WTC11 (cell line): ENCODE results near the gene MESP2. TPM values are rescaled to one million over a fixed set of nuclear protein-coding genes. Genes with fewer than 3 reads are reported as not detected.
A peak's percentile ranks its signal among the peaks of the same experiment; 100 is the strongest.

ENCODE experiments used
- ATAC-seq: fragments of 200-7000 bp; cut with Tn5 transposase; 2 replicates; pipeline ENCODE4 v1.10.0; 2021; ENCODE audit warnings: mild to moderate bottlenecking, moderate library complexity
- CTCF ChIA-PET: fragments of 300-600 bp; sonication (Branson Sonifier 250); formaldehyde crosslinking; loops from one replicate; lab custom pipeline; 2021; ENCODE audit warnings: antibody characterized with exemption; lab: Charles Lee
- POLR2A ChIA-PET: fragments of 350-600 bp; sonication (Branson Sonifier 250); formaldehyde crosslinking; loops from one replicate; lab custom pipeline; 2021; ENCODE audit warnings: antibody characterized with exemption; lab: Charles Lee
- DNase-seq: peaks from one replicate; pipeline ENCODE4 v3.0.0; 2021; ENCODE audit warnings: low spot score
- H3K27ac Mint-ChIP-seq: 2 replicates; pipeline ENCODE4 v1.8.0; 2021; ENCODE audit warnings: mixed read lengths
- H3K27me3 Mint-ChIP-seq: 2 replicates; pipeline ENCODE4 v1.8.0; 2021; ENCODE audit warnings: low read depth, mild to moderate bottlenecking, moderate library complexity, mixed read lengths
- H3K36me3 Mint-ChIP-seq: 2 replicates; pipeline ENCODE4 v1.8.0; 2021; ENCODE audit warnings: mixed read lengths
- H3K4me1 Mint-ChIP-seq: 2 replicates; pipeline ENCODE4 v1.8.0; 2022; ENCODE audit warnings: mixed read lengths
- H3K4me3 Mint-ChIP-seq: 2 replicates; pipeline ENCODE4 v1.8.0; 2021; ENCODE audit warnings: mild to moderate bottlenecking, moderate library complexity, mixed read lengths
- H3K9me3 Mint-ChIP-seq: 2 replicates; pipeline ENCODE4 v1.8.0; 2021; ENCODE audit warnings: mixed read lengths
- ARID4B ChIP-seq: sonication (generic); formaldehyde crosslinking; IDR thresholded peaks from 2 replicates; pipeline ENCODE4 v1.8.0; 2023; ENCODE audit warnings: missing genetic modification reagents, mild to moderate bottlenecking, borderline replicate concordance
- CREB1 ChIP-seq: sonication (generic); formaldehyde crosslinking; IDR thresholded peaks from 2 replicates; pipeline ENCODE4 v1.8.0; 2023; ENCODE audit warnings: mild to moderate bottlenecking, missing genetic modification reagents
- EMX1 ChIP-seq: fragments of 250-450 bp; sonication (Bioruptor Pico); IDR thresholded peaks from 2 replicates; pipeline ENCODE4 v1.8.0; 2021; ENCODE audit warnings: mild to moderate bottlenecking
- ETV6 ChIP-seq: sonication (generic); formaldehyde crosslinking; IDR thresholded peaks from 2 replicates; pipeline ENCODE4 v1.8.1; 2022; ENCODE audit warnings: mild to moderate bottlenecking, missing genetic modification reagents
- IRF2 ChIP-seq: sonication (generic); formaldehyde crosslinking; IDR thresholded peaks from 2 replicates; pipeline ENCODE4 v1.8.0; 2022; ENCODE audit warnings: low read depth, missing genetic modification reagents, borderline replicate concordance
- JAZF1 ChIP-seq: fragments of 250-450 bp; sonication (Bioruptor Pico); IDR thresholded peaks from 2 replicates; pipeline ENCODE4 v1.9.0; 2021; ENCODE audit warnings: moderate library complexity, mild to moderate bottlenecking, inconsistent platforms
- PRRX2 ChIP-seq: fragments of 250-450 bp; sonication (Bioruptor Pico); IDR thresholded peaks from 2 replicates; pipeline ENCODE4 v1.8.0; 2021; ENCODE audit warnings: mild to moderate bottlenecking
- RORB ChIP-seq: fragments of 250-450 bp; sonication (Bioruptor Pico); IDR thresholded peaks from 2 replicates; pipeline ENCODE4 v1.9.0; 2021; ENCODE audit warnings: mild to moderate bottlenecking
- TP53 ChIP-seq: sonication (generic); formaldehyde crosslinking; IDR thresholded peaks from 2 replicates; pipeline ENCODE4 v1.8.1; 2023; ENCODE audit warnings: mild to moderate bottlenecking, missing genetic modification reagents
- ZBTB21 ChIP-seq: sonication (generic); formaldehyde crosslinking; IDR thresholded peaks from 2 replicates; pipeline ENCODE4 v1.8.1; 2023; ENCODE audit warnings: mild to moderate bottlenecking, missing genetic modification reagents, borderline replicate concordance
- ZNF121 ChIP-seq: sonication (generic); formaldehyde crosslinking; IDR thresholded peaks from 2 replicates; pipeline ENCODE4 v1.8.0; 2023; ENCODE audit warnings: missing genetic modification reagents
- ZNF425 ChIP-seq: fragments of 250-450 bp; sonication (Bioruptor Pico); conservative IDR thresholded peaks from 2 replicates; pipeline ENCODE4 v1.9.0; 2021; ENCODE audit warnings: mild to moderate bottlenecking
- total RNA-seq: library from RNA; stranded (reverse); gene quantifications from 3 replicates; pipeline ENCODE4 v1.2.3, GENCODE V29; 2021
- TF ChIP-seq, protein P1 (sequence below): fragments of 200-600 bp; IDR thresholded peaks from 2 replicates; pipeline ENCODE4 v1.8.0; 2022; ENCODE audit warnings: antibody characterized with exemption
- TF ChIP-seq, protein P2 (sequence below): fragments of 250-450 bp; sonication (Bioruptor Pico); IDR thresholded peaks from 2 replicates; pipeline ENCODE4 v1.9.0; 2021; ENCODE audit warnings: mild to moderate bottlenecking, borderline replicate concordance

MESP2 gene
- total RNA-seq, 1 experiment from 2014 or later = 0.68 TPM

- ChIA-PET POLR2A (no interaction called here), CTCF (interaction anchor here (0.7 to 1.9 kb wide), 2 partner anchors 25 to 139 kb away, joined by 3 to 4 read pairs; no protein-coding TSS in a partner anchor)
- Mint-ChIP-seq H3K27me3 (peaks cover 4% of the 10 kb centered on the region), H3K9me3 (no peaks in the 10 kb centered on the region), H3K4me3 (no peak overlapping the region), H3K27ac (no peak overlapping the region), H3K36me3 (no peaks in the 10 kb centered on the region), H3K4me1 (no peaks in the 10 kb centered on the region)
- ATAC-seq = no peak
- DNase-seq = no peak
- no peak for TF ChIP-seq IRF2 (CRISPR knock-in tag)
- TF ChIP-seq TP53 (CRISPR knock-in tag) = no peak
- TF ChIP-seq, protein P1, sequence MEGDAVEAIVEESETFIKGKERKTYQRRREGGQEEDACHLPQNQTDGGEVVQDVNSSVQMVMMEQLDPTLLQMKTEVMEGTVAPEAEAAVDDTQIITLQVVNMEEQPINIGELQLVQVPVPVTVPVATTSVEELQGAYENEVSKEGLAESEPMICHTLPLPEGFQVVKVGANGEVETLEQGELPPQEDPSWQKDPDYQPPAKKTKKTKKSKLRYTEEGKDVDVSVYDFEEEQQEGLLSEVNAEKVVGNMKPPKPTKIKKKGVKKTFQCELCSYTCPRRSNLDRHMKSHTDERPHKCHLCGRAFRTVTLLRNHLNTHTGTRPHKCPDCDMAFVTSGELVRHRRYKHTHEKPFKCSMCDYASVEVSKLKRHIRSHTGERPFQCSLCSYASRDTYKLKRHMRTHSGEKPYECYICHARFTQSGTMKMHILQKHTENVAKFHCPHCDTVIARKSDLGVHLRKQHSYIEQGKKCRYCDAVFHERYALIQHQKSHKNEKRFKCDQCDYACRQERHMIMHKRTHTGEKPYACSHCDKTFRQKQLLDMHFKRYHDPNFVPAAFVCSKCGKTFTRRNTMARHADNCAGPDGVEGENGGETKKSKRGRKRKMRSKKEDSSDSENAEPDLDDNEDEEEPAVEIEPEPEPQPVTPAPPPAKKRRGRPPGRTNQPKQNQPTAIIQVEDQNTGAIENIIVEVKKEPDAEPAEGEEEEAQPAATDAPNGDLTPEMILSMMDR = no peak
- TF ChIP-seq CREB1 (CRISPR knock-in tag) = no peak
- no peak for TF ChIP-seq ZBTB21 (CRISPR knock-in tag)
- no peak for TF ChIP-seq ZNF425 (CRISPR knock-in tag)
- TF ChIP-seq, protein P2, sequence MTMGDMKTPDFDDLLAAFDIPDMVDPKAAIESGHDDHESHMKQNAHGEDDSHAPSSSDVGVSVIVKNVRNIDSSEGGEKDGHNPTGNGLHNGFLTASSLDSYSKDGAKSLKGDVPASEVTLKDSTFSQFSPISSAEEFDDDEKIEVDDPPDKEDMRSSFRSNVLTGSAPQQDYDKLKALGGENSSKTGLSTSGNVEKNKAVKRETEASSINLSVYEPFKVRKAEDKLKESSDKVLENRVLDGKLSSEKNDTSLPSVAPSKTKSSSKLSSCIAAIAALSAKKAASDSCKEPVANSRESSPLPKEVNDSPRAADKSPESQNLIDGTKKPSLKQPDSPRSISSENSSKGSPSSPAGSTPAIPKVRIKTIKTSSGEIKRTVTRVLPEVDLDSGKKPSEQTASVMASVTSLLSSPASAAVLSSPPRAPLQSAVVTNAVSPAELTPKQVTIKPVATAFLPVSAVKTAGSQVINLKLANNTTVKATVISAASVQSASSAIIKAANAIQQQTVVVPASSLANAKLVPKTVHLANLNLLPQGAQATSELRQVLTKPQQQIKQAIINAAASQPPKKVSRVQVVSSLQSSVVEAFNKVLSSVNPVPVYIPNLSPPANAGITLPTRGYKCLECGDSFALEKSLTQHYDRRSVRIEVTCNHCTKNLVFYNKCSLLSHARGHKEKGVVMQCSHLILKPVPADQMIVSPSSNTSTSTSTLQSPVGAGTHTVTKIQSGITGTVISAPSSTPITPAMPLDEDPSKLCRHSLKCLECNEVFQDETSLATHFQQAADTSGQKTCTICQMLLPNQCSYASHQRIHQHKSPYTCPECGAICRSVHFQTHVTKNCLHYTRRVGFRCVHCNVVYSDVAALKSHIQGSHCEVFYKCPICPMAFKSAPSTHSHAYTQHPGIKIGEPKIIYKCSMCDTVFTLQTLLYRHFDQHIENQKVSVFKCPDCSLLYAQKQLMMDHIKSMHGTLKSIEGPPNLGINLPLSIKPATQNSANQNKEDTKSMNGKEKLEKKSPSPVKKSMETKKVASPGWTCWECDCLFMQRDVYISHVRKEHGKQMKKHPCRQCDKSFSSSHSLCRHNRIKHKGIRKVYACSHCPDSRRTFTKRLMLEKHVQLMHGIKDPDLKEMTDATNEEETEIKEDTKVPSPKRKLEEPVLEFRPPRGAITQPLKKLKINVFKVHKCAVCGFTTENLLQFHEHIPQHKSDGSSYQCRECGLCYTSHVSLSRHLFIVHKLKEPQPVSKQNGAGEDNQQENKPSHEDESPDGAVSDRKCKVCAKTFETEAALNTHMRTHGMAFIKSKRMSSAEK (CRISPR knock-in tag) = no peak
- TF ChIP-seq PRRX2 (CRISPR knock-in tag) = no peak
- TF ChIP-seq EMX1 (CRISPR knock-in tag) = no peak
- TF ChIP-seq RORB (CRISPR knock-in tag) = no peak
Measured at GRCh38 chr15:89735773-89736172, 40.4 kb upstream of the MESP2 start.

DNA sequence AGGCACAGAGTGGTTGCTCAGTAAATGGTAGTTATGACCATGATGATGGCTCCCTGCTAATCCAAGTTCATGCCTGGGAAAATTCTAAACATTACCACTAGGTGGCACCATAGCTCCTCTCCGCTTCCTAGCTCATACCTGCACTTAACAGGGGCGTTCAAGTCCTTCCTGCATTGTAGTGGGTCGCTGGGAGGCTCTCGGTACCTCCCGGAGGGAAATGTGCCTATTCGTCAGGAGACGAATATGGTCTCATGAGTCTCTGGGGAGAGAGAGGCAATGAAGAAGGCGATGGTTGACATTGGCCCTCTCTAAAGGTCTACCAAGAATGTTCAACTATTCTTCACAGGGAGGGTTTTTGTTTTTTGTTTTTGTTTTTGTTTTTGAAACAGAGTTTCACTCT lies 36.0 kb upstream of the MESP2 start:
- no peak overlapping the region for H3K4me3 Mint-ChIP-seq
- DNase-seq = peak; percentile 69
- H3K4me1 Mint-ChIP-seq = no peaks in the 10 kb centered on the region
- H3K9me3 Mint-ChIP-seq = no peaks in the 10 kb centered on the region
- CTCF ChIA-PET = interaction anchor here (0.5 to 2.4 kb wide), 30 partner anchors 8 to 494 kb away, joined by 3 to 33 read pairs (median 4); partner anchors contain the start of genes ANPEP, AP3S2, CIB1 and GDPGP1
- H3K36me3 Mint-ChIP-seq = no peaks in the 10 kb centered on the region
- H3K27me3 Mint-ChIP-seq = peaks cover 4% of the 10 kb centered on the region
- H3K27ac Mint-ChIP-seq = no peak overlapping the region
- TF ChIP-seq, protein P1 = peak; percentile 93
- no peak for TF ChIP-seq ZNF121 (CRISPR knock-in tag)
- POLR2A ChIA-PET = no interaction called here
- ATAC-seq = peak; percentile 97

DNA sequence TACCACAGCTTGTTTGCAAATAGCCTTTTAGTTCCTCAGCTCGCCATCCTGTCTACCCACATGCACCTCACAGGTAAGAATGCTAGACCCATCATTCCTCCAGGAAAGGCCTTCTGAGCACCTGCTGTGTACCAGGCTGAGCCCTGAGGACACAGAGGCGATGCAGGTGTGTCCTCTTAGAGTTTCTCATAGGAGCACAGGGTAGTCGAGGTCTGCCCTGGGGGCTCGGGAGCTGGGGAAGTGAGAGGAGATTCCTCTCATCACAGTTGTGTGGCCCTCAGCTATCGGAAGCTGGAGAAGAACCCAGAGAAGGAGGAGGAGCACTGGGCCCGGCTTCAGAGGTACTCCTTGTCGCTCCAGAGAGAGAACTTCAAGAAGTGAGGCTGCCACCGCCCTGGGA lies 33.1 kb upstream of the MESP2 start:
- Mint-ChIP-seq H3K36me3 (no peaks in the 10 kb centered on the region), H3K27me3 (no peaks in the 10 kb centered on the region; the same call in 1 of the 2 replicates), H3K4me3 (no peak overlapping the region), H3K4me1 (peaks cover 6% of the 10 kb centered on the region; the same call in 1 of the 2 replicates), H3K9me3 (no peaks in the 10 kb centered on the region), H3K27ac (no peak overlapping the region)
- no peak for ATAC-seq
- DNase-seq = no peak
- ChIA-PET CTCF (interaction anchor here (1.2 to 2.7 kb wide), 2 partner anchors 18 to 132 kb away, joined by 4 to 7 read pairs; no protein-coding TSS in a partner anchor), POLR2A (no interaction called here)
- TF ChIP-seq ETV6 (CRISPR knock-in tag) = no peak
- no peak for TF ChIP-seq ARID4B (CRISPR knock-in tag)
- TF ChIP-seq IRF2 (CRISPR knock-in tag) = no peak
- TF ChIP-seq JAZF1 (CRISPR knock-in tag) = no peak
- TF ChIP-seq ZNF425 (CRISPR knock-in tag) = no peak
